GM21723 (cell line): Measurements from ENCODE around the gene CHRND.

Source experiments
- ATAC-seq: cut with Tn5 transposase; IDR thresholded peaks from one replicate; pipeline ENCODE4 v1.9.1; 2021; ENCODE audit warnings: mild to moderate bottlenecking, moderate library complexity; ENCODE audit not compliant: unreplicated experiment

CHRND gene

GRCh38 chr2:232525791-232526371 lies at the start of gene CHRND:
Gene CHRND (plus strand): TSS chr2:232526160. CDS start chr2:232526216, 56 bp downstream.
- ATAC-seq, result no peak

DNA sequence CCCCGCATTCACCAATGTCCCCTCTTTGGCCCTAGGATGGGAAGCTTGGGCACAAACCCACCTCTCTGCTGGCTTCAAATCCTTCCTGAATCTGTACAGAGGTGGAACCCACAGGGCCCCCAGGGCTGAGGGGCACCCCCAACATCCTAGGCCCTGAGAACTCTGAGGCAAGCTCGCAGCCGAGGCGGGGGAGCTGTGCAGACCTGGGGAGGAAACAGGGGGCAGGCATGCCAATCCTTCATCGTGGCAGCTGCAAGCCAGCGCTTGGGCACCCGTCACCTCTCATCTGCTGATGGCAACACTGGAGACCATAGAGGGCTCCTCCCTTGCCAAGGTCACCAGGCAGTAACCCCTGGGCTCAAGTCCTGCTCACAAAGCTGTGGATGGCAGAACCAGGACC lies 49.2 kb upstream of the CHRND start:
- no peak for ATAC-seq

- no peak for ATAC-seq
Measured at GRCh38 chr2:232477751-232478510, 48.0 kb upstream of the CHRND start.

- no peak for ATAC-seq
Measured at GRCh38 chr2:232478571-232479340, 47.2 kb upstream of the CHRND start.

DNA sequence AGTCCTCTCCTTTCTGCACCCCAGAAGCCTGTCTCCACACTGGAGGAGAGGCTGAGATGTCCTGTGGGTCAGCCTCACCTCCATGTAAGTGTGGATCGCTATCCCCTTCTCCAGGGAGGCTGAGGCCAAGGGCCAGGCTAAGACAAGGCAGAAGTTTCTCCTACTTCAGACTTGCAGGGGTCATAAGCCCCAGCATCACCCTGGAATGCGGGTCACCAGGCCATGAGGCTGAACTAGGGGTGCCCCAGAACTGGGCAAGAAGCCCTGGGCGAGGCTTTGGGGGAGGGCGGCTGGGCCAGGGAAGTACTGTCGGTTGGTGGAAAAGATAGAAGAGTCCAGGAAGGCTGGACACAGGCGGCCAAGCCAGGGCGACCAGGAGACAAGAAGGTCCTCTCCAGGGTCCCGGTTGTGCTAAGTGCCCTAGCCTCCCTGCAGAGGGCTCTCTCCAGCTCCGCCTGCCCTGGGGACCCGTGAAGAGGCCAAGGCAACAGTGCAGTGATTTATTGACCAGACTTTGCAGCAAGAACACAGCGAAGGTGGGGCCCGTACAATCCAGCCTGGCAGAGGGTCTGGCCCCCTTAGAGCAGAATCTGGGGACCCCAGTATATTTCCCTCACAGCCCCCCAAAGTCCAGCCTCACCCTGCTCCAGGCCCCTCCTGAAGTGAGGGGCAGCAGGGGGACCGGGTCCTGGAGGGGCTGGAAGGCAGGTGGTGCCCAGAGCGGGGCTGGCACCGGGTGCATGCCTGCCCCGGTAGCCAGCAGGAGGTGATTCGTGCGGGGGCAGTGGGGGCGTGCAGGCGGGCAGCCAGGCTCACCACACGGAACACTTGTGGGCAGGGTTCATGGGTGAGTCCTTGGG lies 46.4 kb upstream of the CHRND start:
- no peak for ATAC-seq

DNA sequence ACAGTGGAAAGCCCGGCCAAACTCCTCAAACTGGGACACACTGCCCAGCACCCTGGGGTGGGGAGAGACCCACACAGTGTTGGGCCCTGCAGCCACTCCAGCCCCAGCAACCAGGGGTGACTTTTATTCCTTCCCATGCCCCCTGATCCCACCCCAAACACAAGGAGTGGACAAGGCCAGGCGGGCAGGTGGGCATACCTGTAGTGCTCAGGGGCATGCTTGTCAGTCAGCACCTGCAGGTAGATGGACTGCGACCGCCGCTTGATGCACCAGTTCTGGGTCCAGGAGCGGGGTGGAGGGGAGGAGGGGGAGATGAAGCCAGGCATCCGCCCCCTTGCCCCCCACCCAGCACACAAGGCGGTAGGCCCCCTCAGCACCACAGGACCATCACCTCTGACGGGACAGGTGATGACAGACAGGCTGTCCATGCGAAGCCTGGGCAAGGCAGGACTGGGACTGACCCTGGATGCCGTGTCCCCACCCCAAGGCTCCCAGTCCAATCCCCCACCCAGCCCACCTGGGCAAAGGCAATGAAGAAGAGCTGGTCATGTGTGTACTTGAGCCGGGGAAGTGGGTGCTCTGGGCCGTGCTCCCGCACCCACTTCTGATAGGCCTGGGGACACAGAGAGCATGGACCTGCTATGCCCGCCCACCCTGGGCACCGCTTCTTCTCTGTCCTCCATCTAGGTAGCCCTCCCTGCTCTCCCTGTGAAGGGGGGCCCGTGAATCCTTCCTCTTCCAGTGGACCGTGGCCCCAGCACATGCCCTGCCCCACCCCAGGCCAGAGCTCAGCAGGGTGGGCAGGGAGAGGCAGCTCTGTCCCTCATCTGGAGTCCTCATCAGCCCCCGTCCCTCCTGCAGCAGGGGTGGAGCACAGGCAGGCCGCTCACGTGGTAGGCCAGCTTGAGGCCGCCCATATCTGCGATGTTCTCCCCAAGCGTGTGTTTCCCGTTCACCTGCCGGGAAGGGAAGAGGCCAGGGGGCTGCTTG lies 45.5 kb upstream of the CHRND start:
- no peak for ATAC-seq

DNA sequence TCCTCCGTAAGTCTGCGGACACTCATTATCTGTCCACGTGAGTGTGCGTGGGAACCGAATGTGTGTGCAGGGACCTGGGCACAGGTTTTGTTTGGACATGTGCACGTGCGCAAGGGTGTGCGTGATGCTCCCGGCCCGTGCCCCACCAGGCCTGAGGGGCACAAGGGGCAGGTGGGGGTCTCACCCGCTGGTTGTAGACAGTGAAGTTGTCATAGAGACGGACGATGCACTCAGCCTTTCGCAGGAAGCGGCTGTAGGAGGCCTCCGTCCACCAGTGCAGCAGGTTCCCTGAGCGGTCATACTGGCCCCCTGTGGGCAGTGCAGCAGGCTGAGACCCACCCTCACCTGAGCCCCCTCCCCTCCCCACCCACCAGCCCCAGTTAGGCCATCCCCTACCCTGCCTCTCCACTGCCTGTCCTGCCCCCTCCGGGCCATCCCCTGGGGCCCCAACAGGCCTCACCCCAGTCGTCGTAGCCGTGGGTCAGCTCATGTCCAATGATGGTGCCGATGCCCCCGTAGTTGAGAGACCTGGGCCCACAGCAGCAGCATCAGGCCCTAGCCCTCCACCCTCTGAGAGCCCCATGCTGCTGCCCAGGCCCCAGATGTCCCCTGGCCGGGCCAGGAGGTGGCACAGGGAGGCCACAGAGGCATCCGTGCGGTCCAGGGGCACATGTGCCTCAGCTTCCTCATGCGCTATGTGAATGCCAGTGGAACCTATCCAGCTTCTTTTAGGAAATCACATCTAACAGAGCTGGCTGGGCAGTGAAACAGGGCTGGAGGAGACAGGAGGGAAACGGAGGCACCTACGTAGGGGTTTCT lies 44.4 kb upstream of the CHRND start:
- ATAC-seq, result no peak

- ATAC-seq, result no peak
Measured at GRCh38 chr2:232482301-232483238, 43.4 kb upstream of the CHRND start.

GRCh38 chr2:232483311-232483922 lies 42.5 kb upstream of the CHRND start:
- no peak for ATAC-seq

DNA sequence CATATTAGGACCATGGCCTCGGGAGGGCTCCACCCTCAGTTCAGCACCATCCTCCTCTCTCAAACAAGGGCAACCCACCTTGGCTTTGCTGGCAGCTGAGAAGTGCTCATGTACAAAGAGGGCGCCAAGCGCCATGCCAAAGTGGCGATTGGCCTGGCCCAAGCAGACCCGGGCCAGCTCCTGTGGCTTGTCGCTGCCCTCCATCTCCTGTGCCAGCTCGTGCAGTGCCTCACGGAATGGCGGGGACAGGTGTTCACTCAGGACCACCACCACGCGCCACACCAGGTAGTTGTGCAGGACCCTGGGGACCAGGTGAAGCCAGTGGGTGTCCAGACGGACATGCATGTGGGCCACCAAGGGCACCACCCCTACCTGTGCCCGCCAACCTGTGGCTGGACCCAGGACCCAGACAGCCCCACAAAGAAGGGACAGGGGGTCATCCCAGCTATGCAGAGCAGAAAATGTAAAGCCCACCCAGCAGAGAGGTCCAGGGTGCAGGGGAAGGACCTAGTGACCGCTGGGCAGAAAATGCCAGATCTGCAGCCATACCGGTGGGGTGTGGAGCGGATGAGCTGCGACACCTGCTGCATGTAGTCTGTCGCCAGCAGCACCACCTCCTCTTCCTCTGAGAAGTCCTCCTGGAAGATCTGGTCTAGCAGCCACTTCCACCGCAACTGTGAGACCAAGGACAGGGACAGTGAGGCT lies 41.9 kb upstream of the CHRND start:
- ATAC-seq, result no peak

- no peak for ATAC-seq
Measured at GRCh38 chr2:232484628-232485347, 41.2 kb upstream of the CHRND start.

DNA sequence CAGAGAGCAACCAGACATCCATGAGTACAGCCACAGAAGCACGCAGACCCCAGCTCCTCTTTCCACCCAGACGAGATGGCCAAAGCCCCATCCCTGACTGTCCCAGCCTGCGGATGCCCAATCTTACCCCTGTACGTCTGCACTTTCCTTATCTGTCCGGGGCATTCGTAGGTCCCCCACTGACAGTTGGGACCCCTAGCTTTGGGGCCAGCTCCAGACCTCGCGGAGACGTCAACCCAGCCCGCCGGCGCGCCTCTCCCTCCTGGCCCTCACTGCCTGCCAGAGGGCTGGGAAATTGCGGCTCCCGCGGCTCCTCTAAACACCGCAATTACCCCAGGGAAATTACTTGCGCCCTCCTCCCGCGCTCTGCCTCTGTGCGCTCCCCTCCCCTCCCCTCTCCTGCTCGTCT lies 40.6 kb upstream of the CHRND start:
- no peak for ATAC-seq

- no peak for ATAC-seq
Measured at GRCh38 chr2:232485757-232486557, 40.0 kb upstream of the CHRND start.

DNA sequence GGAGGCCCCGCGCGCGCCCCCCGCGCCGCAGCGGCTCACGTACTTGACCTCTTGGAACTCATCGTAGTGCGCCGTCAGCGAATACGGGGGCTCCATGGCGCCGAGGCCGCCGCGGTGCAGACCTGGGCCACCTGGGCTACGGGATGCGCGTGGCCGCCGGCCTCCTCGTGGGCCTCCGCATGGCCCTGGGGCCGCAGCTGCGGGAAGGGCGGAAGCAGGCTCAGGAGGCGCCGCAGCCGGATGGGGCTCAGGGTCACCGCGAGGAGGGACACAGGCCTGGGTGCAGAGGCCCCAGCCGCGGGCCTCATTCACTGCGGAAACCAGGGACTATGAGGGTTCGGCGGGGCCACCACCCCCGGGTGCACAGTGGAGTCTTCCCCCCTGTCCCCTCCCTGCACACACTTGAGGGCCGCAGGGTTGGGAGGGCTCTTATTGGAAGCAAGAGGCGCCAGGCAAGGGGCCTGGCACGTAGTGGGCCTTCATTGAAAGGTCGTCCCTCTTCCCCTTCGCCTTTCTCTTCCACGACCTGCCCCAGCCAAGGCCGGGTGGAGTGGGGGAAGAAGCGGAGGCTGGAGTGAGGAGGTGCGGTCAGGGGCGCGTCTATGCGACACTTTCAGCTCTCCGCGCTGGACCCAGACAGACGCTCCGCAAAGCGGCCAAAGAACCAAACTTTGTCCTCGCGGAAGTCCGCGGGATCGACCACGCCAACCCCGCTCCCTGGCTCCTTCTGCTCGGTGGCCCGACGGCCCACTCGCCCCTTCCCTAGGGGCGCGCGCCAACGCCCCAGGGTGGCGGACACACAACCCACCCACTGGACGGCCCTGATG lies 39.2 kb upstream of the CHRND start:
- ATAC-seq, result no peak
